IPS DF 4.7 (cell line): Measurements from ENCODE around the gene ARL3.
"Not testable (repeated sequence)": the region's sequence is repeated elsewhere in the genome, so short reads cannot be mapped to it uniquely, and the experiment has no call there.

Source experiments
- DNase-seq: peaks from one replicate; pipeline ENCODE4 v3.0.0-alpha.2; 2013; ENCODE audit warnings: low spot score; ENCODE audit errors: extremely low read depth

The ARL3 gene

DNA sequence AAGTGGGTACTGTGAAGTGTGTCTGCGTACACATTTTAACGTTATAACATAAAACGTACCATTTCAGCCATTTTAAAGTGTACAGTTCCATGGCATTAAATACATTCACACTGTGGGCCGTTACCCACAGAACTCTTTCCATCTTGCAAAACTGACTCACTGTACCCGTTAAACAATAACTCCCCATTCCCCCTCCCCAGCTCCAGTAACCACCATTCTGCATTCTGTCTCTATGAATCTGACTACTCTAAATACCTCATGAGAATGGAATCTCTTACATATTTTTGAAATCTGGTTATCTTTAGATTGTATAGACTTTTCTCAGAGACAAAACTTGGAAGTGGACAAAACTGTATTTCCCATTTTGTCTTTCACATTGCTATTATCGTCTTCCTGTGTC lies 9.3 kb downstream of the ARL3 start:
- no peak for DNase-seq

DNA sequence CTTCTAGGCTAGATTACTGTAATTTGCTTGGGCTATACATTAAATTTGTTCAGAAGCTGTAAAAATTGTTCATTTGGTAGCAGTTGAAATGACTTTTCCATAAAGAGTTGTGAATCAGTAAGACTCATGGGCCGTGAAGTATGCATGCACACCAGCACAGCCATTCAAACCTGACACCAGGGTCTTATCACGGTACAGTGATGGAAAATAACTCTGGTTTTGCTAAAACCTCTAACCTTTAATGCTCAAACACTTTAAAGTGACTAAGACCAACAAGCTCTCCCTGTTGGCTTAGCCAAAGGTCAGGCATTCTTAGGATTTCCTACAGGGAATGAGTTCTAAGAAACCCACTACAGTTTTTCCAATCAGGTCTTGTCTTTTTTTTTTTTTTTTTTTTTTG lies 11.5 kb downstream of the ARL3 start:
- no peak for DNase-seq

DNA sequence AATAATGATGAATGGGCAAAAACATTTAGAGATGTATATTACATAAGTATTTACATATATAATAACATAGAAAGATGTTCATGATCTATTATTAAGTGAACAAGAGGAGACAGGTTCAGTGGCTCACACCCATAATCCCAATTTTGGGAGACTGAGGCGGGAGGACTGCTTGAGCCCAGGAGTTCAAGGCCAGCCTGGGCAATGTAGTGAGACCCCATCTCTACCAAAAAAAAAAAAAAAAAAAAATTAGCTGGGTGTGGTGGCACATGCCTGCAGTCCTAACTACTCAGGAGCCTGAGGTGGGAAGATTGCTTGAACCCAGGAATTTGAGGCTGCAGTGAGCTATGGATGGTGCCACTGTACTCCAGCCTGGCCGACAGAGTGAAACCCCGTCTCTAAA lies 12.4 kb downstream of the ARL3 start:
- no peak for DNase-seq

DNA sequence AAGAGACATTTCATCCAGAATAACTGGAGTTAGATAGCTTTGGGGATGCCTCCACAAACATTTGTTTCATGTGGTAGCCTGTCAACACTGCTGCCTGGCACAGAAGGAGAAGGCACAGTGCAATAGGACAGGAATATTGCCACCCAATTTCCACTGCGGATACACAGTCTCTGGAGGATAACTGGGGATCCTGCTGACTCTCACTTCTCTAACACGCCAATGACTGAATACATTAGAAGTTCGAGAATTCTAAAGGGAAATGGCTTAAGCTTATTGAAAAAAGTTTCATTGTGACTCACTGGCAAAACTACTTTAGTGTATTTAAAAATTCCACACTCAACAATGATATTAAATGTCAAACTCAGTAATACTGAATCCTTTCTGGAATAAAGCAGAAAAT lies 12.9 kb downstream of the ARL3 start:
- no peak for DNase-seq

DNA sequence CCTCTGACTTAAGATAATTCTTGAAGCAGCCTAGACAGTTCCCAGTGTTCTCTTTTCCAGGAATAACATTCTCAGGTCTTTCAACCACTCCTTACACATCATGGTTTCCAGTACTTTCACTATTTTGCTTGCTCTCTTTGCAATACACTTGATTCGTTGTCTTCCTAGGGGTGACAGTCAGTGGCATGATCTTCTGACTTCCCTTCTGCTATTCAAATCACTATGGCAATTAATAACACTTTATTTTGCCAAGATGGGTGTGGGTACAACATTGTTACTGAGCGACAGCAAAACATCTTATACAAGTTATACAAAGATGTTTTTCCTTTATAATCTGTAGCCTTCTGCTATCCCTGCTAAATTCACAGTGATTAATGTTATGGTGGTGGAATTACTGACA lies 15.3 kb downstream of the ARL3 start:
- no peak for DNase-seq

DNA sequence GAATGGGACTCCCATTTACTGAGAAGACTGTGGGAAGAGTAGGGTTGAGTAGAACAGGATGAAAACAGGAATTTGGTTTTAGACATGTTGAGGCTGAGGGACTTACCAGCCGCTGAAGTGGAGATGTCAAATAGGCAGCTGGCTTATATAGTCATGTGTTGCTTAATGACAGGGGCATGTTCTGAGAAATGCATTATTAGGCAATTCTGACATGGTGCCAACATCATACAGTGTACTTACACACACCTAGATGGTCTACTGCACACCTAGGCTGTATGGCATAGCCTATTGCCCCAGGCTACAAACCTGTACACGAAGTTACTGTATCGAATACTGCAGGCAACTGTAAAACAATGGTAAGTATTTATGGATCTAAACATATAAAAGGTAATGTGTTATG lies 17.5 kb downstream of the ARL3 start:
- no peak for DNase-seq

DNA sequence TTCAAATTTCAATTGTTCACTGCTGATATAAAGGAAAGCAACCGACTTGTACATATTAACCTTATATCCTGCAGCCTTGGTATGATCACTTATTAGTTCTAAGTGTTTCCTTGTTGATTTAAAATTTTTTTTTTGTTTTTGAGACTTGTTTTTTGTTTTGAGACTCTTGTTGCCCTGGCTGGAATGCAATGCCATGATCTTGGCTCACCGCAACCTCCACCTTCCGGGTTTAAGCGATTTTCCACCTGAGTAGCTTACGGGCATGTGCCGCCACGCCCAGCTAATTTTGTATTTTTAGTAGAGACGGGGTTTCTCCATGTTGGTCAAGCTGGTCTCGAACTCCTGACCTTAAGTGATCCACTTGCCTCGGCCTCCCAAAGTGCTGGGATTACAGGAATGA lies 18.8 kb downstream of the ARL3 start:
- DNase-seq: not testable (repeated sequence)

DNA sequence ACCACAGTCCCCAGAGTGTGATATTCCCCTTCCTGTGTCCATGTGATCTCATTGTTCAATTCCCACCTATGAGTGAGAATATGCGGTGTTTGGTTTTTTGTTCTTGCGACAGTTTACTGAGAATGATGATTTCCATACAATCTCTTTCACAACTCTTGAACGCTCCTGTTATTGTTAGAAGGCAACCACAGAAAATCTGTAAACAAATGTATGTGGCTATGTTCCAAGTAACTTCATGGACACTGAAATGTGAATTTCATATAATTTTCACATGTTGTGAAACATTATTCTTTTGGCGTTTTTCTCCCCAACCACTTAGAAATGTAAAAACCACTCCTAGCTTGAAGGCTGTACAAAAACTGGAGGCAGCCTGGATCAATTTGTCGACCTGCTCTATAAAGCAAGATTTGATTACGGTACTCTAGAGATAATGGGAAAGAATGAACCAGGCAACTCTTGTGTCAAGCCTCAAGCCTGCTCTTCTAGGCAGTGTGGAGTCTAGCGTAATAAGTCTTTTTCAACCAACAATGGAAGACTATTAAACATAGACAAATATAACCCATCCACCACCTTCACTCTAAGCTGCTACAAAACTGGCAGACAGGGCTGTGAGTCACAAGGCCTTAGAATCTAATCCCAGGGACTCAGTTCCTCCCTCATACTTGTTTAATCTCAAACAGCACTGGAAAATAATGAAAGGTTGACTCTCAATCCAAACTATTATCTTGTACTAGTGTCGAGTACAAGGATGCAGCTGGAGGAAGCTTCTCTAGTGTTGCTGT lies 22.7 kb downstream of the ARL3 start:
- no peak for DNase-seq

DNA sequence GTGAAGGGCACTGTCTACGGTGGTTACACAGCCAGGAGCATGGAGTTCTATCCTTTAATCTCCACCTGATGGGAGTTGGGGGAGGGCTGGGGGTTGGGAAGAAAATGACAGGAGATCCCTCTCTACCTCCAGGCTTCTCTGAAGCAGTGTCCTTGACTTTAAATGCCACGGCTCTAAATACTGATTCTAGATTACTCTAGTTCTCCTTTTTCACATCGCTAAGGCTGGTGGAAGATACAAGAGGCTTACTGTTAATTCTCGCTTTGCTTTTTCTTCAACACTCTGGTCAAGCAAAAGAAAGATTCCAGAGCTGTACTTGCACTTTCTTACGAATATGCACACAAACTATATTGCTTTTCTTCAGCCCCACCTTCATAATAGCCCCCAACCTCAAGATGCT lies 30.5 kb downstream of the ARL3 start:
- no peak for DNase-seq

DNA sequence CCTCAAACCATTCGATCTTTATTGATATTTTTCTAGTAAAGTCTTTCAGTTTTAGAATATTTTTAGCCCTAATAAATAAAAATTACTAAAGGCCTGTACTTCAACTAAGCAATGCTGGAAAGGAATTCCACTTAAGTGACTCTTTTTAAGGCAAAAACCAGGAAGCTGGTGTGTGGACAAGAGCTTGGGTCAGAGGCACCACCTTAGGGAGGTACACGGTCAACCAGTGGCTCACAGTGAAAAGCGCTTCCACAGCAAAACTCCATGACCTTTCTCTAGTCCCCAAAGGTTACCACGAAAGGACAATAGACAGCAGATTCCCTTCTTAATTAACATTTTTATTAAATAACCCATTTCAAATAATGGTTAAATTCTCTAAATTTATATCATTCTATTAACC lies 31.2 kb downstream of the ARL3 start:
- DNase-seq: no peak

DNA sequence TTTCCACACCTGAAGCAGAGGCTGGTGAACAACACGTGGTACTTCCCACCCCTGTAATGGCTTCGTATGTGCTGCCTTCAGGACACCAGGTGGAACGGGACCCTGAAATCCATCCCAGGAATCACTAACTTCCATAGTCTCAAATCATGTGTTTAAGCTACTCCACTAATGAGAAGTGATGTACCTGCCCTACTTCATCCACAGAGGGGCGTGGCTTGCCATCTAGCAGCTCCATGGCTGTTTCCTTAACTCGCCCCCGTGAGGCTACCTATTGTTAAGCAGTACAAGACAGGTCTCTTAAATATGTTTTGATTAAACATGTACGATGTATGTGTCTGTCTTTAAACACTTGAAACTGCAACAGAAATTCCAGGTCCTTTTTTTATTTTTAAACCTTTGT lies 31.8 kb downstream of the ARL3 start:
- DNase-seq: no peak

DNA sequence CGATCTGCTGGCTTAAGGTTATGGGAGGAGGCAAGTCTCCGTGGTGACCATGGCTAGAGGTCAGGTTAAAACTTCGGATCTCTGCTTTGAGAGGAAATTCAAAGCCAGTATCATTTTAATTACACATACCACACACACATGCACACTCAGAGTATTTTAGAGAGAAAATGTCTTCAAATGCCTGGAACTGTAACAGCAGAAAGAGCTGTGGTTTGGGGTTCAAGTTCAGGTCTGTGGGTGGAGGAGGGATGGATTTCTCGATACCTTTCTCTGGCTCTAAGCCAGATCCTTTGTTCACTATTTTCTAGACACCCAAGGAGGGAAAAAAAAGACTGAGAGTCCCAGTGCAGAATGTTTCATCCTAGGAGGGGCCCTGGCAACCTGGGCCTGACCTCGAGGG lies 32.5 kb downstream of the ARL3 start:
- DNase-seq: no peak

DNA sequence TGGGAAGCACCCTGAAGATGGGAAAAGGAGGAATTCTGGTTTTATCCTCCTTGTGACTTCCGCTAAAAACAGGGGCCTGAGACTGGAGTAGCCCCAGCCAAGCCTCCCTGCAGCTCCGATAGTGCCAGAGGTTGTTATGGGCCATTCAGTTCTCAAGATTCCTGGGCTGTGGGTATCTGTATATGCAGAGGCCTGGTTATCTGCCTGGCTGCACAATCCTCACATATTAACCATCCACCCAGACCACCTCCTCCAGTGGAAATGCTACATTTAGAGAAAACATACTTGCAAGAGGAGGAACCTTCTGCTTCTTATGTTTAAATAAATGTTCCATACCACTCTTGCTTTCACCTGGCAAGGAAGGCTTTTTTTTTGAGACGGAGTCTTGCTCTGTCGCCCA lies 34.6 kb downstream of the ARL3 start:
- DNase-seq: no peak

DNA sequence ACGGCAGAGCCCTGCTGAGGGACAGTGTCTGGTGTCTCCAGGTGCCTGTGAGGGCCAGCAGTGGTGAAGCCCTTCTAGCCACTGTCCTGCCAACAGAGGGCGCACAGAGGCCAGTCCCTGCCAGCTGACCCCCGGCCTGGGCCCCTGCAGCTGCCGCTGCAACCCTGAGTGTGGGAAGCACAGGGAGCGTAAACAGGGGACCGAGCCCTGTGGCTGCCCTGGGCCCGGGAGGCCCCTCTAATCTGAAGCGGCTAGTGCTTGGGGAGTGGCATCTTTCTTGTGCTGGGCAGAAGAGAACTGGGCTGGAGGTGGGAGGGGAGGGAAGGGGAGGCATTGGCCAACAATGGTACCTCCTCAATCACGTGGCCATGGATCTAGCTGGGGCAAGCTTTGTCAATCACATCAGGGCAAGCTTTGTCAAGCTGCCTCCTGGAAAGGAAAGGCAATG lies 35.3 kb downstream of the ARL3 start:
- peak; percentile 56 for DNase-seq

DNA sequence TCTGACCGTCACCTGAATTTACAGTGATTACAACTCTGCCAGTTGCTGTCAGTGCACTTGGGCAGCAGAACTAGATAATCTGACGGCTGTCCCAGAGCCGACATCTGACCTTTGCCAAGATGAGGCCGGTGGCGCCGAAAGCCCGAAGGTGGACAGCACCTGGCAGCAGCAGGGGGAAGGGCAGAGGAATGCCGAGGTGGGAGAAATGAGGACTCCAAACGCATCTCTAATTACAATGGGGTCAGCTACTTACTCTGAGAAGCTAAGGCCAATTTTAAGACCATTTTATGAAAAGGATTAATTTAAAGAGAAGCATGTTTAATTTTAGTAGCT lies 36.2 kb downstream of the ARL3 start:
- no peak for DNase-seq

DNA sequence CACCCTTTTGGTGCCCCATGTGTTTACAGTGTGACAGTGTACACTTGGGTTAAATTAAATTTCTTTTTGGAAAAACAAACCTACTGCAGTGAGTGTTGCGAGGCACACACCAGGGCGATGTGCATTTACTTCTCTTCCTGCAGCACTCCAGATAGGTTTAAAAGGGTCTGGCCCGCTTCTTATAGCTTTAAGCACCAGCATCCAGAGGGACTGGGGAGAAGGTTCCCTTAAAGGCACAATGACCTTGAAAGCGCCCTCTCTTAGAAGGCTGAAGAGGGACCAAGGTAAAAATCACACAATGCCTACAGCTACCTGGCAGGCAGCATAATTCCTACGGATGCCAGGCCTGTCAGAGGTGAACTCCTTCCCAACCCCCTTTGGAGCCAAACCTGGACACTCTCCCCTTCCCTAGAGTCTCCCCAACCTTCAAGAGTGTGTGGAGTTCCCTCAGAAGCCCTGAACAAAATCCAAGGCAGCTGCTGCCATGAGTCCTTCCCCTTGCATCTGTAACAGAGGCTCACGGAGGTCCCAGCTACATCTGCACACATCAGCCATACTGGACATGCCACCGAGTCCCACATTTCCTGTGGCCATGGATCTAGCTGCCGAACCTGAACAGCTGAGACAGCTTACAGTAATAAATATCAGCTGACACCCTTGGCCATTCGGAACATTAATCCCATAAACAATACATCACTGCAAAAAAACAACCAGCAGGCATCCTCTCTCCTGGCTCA lies 36.7 kb downstream of the ARL3 start:
- no peak for DNase-seq

DNA sequence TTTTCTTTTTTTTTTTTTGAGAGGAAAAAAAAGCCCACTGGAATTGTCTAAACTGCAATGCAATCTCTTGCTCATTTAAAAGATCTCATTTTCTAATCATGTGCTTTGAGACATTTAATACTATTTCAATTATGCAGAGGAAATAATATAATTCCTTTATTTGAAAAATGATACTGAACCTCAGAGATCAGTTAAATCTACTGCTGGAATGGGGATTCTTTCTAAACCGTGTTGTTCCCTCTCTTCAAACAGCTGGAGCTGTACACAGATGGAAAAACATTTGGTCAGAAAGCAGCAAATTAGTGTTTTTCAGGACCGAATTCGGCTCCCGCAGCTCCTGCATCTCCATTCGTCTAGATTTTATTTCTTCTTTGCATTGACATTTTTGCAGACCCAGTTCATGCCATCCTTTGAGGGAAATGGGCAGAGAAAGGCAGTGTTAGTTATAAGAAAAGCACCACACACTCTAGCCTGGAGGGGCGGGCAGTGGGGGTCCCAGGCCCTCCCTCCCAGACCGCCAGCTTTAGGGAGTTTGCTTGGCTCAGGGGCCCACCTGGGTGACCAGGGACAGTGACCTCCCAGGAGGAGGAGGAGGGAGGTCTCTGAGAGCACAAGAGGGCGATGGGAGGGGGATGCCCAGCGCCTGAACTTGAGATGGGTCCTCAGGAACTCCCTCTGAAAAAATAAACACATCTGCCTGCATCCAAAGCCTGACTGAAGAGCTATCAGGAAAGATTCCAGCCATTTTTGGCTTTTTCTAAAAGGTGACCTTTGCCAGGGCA lies 37.5 kb downstream of the ARL3 start:
- DNase-seq: no peak

DNA sequence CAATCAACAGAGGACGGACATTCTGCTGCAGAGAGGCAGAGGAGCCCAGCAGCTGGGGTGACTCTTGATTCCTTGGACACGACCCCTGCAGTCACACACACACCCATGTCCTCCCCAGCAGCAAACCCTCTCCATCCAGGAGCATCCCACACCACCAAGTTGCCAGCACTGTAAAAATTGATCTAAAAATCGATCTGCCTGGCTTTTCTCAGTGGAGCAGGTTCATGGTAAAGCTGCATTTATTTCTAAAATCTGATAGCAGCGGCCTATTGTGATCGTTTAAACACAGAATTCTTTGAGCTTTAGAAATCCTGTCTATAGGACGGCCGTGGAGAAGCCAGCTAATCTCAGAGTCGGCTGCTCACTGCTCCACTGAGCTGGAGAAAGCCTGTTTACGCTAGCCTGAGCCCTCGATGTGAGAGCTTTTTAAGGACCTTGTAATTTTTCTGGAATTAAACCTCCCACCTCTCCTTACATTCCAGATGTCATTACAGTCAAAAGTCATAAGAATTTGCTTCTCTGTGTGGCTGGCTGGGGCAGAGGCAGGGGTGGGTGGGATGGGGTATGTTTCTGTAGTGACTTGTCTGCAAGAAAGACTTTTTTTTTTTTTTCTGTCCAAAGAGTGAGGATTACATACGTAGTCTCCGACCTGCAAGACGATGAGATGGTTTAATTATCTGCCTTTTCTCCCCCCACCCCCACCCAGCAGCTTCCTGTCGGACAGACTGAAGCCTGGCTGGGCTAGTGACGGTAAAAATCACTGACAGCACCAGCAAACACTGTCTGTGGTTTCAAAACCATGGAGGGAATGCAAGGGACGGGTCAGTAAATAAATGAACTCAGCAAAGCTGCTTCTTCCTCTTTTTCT lies 38.3 kb downstream of the ARL3 start:
- DNase-seq: no peak

DNA sequence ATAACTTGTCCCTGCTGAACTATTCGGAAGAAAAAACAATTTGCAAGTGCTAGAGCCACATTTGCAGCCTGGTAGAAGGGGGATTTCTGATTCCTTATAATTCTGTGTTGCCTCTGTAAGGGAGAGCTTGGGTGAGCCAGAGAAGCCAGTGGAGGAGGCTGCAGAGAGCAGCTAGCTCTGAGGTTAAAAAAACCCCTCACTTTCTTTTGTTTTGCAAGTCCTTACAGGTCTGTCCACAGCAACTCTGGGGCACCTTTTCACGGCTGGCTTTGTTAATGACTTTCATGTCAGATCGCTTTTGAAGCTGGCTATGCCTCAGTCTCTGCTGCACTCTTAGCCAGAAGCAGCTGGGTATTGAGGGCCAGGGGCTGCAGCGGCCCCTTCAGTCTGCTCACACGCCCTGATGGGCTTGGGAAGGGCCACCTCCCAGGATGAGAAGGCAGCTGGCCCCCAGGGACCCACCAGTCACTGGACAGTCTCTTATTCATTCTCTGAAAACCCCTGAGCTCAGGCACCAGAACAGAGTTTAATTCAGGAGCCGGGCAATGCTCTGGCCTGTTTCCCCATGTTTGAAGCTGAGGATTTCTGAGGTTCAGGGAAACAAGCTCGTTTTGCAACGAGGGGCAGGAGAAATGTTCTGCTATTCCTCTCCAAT lies 39.1 kb downstream of the ARL3 start:
- DNase-seq: no peak

DNA sequence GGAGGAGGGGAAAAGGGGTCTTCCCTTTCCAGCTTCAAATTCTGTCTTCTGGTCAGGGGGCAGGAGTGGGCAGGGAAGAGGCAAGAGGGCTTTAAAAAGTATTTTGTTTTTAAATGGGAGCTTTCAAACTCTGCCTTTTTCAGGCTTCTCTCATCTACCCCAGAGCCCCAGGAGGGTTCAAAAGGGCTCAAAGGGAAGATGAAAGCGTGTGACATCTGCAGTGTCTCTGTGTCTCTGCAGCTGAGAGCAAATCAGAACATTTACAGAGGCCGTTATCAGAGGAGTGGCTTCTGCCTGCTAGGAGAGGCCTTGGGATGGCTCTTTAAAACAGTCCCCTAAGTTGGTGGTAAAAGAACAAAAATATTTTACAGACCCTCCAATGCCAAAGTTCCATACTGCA lies 39.6 kb downstream of the ARL3 start:
- no peak for DNase-seq
